GM12875 (cell line): ENCODE measurements around the gene CX3CR1.
"Not testable (repeated sequence)": the region's sequence is repeated elsewhere in the genome, so short reads cannot be mapped to it uniquely, and the experiment has no call there.

Experiments
- H3K4me3 ChIP-seq: one replicate; pipeline ENCODE4 v1.5.1; 2011; ENCODE audit warnings: low read depth, low read length, control low read depth
- TF ChIP-seq, protein P1 (sequence below): IDR thresholded peaks from 2 replicates; pipeline ENCODE4 v1.5.1; 2011; ENCODE audit warnings: low read depth, mild to moderate bottlenecking, control low read depth, inconsistent platforms, low read length, moderate library complexity, borderline replicate concordance; ENCODE audit not compliant: insufficient read depth

The CX3CR1 gene

DNA sequence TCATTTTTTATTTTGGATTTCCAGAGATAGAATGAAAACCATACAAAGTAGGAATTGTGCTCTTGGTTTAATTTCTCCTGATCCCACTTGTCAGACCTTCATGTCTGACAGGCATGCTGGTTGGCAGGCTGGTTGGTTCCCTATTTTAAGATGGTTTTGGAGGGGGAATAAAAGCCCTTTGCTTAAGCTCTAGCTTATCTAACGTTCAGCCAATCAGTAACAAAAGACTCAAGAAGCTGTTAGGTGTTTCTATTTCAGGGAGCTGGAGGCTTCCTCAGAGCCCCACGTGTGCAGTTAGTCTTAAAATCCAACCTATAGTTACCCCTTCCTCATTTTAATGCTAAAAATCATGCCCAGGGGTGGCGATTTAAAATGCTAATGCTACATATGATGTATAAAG is 47.0 kb downstream of the CX3CR1 start:
- TF ChIP-seq, protein P1, sequence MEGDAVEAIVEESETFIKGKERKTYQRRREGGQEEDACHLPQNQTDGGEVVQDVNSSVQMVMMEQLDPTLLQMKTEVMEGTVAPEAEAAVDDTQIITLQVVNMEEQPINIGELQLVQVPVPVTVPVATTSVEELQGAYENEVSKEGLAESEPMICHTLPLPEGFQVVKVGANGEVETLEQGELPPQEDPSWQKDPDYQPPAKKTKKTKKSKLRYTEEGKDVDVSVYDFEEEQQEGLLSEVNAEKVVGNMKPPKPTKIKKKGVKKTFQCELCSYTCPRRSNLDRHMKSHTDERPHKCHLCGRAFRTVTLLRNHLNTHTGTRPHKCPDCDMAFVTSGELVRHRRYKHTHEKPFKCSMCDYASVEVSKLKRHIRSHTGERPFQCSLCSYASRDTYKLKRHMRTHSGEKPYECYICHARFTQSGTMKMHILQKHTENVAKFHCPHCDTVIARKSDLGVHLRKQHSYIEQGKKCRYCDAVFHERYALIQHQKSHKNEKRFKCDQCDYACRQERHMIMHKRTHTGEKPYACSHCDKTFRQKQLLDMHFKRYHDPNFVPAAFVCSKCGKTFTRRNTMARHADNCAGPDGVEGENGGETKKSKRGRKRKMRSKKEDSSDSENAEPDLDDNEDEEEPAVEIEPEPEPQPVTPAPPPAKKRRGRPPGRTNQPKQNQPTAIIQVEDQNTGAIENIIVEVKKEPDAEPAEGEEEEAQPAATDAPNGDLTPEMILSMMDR = no peak
- H3K4me3 ChIP-seq = no peak overlapping the region

GRCh38 chr3:39230453-39230852 is 49.4 kb downstream of the CX3CR1 start:
- H3K4me3 ChIP-seq = no peak overlapping the region
- TF ChIP-seq, protein P1 = no peak

DNA sequence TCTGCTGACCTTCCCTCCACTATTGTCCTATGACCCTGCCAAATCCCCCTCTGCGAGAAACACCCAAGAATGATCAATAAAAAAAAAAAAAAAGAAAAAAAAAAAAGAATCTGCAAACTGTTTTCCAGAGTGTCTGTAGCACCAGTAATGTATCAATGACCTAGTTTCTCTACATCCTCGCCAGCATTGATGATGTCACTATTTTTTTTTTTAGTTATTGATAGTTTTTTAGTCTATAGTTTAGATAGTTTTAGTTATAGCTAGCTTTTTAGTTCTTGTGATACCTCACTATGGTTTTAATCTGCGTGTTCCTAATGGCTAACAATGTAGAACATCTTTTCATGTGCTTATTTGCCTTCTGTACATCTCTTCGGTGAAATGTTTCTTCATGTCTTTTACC is 51.3 kb downstream of the CX3CR1 start:
- TF ChIP-seq, protein P1 = no peak
- H3K4me3 ChIP-seq = no peak overlapping the region

DNA sequence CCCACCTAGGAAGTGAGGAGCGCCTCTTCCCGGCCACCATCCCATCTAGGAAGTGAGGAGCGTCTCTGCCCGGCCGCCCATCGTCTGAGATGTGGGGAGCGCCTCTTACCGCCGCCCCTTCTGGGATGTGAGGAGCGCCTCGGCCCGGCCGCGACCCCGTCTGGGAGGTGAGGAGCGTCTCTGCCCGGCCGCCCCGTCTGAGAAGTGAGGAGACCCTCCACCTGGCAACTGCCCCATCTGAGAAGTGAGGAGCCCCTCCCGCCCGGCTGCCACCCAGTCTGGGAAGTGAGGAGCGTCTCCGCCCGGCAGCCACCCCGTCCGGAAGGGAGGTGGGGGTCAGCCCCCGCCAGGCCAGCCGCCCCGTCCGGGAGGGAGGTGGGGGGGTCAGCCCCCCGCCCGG is 52.2 kb downstream of the CX3CR1 start:
- H3K4me3 ChIP-seq = not testable (repeated sequence)

DNA sequence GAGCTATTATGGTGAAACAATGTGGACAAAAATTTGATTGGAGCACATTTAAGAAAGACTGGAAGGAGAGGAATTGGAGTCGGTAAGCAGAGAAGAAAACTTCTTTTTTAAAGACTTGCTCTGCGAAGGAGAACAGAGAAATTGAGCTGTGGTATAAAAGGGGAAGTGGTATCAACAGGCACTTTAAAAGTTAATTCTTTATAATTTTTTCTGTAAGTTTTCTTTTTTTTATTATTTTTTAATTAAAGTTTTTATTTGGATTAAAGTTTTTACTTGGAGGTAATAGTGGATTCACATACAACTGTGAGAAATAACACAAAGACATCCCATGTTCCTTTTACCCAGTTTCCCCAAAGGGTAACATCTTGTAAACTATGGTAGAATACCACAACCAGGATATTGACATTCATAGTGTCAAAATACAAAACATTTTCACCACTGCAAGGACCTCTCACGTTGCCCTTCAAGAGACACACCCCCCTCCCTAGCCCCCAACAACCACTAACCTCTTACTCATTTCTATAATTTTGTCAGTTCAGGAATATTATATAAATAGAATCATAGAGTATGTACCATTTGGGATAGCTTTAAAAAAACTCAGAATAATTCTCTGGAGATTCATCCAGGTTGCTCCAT is 53.6 kb downstream of the CX3CR1 start:
- H3K4me3 ChIP-seq = no peak overlapping the region
- TF ChIP-seq, protein P1 = no peak

GRCh38 chr3:39224288-39224687 is 55.5 kb downstream of the CX3CR1 start:
- H3K4me3 ChIP-seq = no peak overlapping the region
- TF ChIP-seq, protein P1 = no peak

GRCh38 chr3:39222939-39223338 is 56.9 kb downstream of the CX3CR1 start:
- TF ChIP-seq, protein P1 = no peak
- no peak overlapping the region for H3K4me3 ChIP-seq

DNA sequence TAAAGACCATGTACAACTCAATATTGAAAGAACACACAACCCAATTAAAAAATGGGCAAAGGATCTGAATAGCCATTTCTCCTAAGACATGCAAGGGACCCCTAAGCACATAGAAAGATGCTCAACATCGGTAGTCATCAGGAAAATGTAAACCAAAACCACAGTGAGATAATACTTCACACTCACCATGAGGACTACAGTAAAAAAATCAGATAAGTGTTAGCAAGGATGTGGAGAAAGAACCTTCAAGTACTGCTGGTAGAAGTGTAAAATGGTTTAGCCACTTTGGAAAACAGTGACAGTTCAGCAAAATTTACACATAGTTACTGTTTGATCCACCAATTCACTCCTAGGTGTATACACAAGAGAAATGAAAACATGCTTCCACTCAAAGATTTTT is 57.4 kb downstream of the CX3CR1 start:
- H3K4me3 ChIP-seq = no peak overlapping the region
- TF ChIP-seq, protein P1 = no peak
